Ovary (tissue), 3 donors: Measurements from ENCODE around the gene PATL2.

ENCODE experiments used
- POLR2A ChIP-seq: fragments of 450-650 bp; IDR thresholded peaks from one replicate; pipeline ENCODE4 v1.6.1; 2017; ENCODE audit warnings: antibody characterized with exemption, mild to moderate bottlenecking, moderate library complexity
- TF ChIP-seq, protein P1 (sequence below), 3 donors: fragments of 450-650 bp in 2 of 3; fragments of 200-600 bp in 1 of 3; IDR thresholded peaks; one replicate each; pipeline versions ENCODE4 v1.5.1 to v1.8.0; 2016 to 2022; ENCODE audit warnings: antibody characterized with exemption in 3 of 3, mild to moderate bottlenecking in 1 of 3
- donor health status: DM: no; HTN: no; CAD: no.

DNA sequence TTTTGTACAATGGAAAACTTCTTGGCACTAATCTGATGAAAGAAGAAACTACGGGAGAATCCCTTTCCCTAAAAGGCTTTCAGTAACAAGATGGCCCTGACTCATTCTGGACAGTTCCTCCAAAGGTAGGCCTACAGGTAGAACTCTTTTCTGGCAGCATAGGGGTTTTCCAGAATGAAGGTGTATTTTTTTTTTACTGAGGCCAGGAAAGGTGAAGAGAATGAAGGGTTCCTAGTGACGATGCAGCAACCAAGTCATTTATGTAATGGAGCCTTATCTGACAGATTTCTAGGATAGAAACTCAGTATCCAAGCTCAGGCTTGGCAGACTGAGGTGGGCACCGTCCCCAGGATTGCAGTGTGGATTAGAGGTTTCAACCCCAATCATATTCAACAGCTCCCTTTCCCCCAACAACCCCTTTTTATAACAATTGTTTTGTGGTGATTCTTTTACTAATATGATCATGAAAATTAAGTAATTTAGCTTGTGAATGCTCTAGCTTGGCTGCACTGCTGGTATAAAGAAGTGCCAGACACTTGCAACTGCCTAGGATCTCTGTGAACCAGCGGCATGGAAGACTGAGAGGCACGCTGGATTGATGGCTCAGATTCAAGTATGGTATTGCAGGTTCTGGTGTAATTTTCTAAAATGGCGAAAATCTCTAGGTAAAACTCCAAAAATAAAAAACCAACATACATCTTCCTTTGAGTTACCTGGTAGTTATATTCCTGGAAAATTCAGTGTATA lies 16.5 kb upstream of the PATL2 start:
- TF ChIP-seq, protein P1, sequence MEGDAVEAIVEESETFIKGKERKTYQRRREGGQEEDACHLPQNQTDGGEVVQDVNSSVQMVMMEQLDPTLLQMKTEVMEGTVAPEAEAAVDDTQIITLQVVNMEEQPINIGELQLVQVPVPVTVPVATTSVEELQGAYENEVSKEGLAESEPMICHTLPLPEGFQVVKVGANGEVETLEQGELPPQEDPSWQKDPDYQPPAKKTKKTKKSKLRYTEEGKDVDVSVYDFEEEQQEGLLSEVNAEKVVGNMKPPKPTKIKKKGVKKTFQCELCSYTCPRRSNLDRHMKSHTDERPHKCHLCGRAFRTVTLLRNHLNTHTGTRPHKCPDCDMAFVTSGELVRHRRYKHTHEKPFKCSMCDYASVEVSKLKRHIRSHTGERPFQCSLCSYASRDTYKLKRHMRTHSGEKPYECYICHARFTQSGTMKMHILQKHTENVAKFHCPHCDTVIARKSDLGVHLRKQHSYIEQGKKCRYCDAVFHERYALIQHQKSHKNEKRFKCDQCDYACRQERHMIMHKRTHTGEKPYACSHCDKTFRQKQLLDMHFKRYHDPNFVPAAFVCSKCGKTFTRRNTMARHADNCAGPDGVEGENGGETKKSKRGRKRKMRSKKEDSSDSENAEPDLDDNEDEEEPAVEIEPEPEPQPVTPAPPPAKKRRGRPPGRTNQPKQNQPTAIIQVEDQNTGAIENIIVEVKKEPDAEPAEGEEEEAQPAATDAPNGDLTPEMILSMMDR (IDR thresholded peaks at IDR 0.05), result no peak
- no peak for TF ChIP-seq POLR2A
